ENCODE results near the gene GEMIN7. TPM values are rescaled to one million over a fixed set of nuclear protein-coding genes. Genes with fewer than 3 reads are reported as not detected.
"Not testable (repeated sequence)": the region's sequence is repeated elsewhere in the genome, so short reads cannot be mapped to it uniquely, and the experiment has no call there.

The GEMIN7 gene
- total RNA-seq, 1 donor from 2014 or later: 21.7 TPM

GRCh38 chr19:45102481-45102880, 23.4 kb downstream of the GEMIN7 start:
- no peak for DNase-seq (ENCODE audit: low spot score)
- Mint-ChIP-seq H3K4me1 (ENCODE audit: low read depth) (peaks cover 49% of the 10 kb centered on the region), H3K36me3 (ENCODE audit: low read depth) (no peaks in the 10 kb centered on the region), H3K9me3 (ENCODE audit: low read depth) (no peaks in the 10 kb centered on the region), H3K27me3 (ENCODE audit: low read depth) (no peaks in the 10 kb centered on the region), H3K27ac (ENCODE audit: unreplicated experiment) (no peak overlapping the region), H3K4me3 (ENCODE audit: unreplicated experiment) (no peak overlapping the region)
- TF ChIP-seq CTCF (IDR thresholded peaks at IDR 0.05): no peak

GRCh38 chr19:45103156-45103507, 24.1 kb downstream of the GEMIN7 start:
- Mint-ChIP-seq H3K27ac (ENCODE audit: unreplicated experiment) (peak overlapping the region; percentile 27), H3K4me3 (ENCODE audit: unreplicated experiment) (no peak overlapping the region), H3K4me1 (ENCODE audit: low read depth) (peaks cover 42% of the 10 kb centered on the region), H3K27me3 (ENCODE audit: low read depth) (no peaks in the 10 kb centered on the region), H3K9me3 (ENCODE audit: low read depth) (no peaks in the 10 kb centered on the region), H3K36me3 (ENCODE audit: low read depth) (no peaks in the 10 kb centered on the region)
- no peak for TF ChIP-seq CTCF (IDR thresholded peaks at IDR 0.05)
- no peak for DNase-seq (ENCODE audit: low spot score)

- H3K36me3 Mint-ChIP-seq (ENCODE audit: low read depth): no peaks in the 10 kb centered on the region
- H3K9me3 Mint-ChIP-seq (ENCODE audit: low read depth): no peaks in the 10 kb centered on the region
- no peak for DNase-seq (ENCODE audit: low spot score)
- no peak overlapping the region for H3K4me3 Mint-ChIP-seq (ENCODE audit: unreplicated experiment)
- no peak for TF ChIP-seq CTCF (IDR thresholded peaks at IDR 0.05)
- H3K4me1 Mint-ChIP-seq (ENCODE audit: low read depth): peaks cover 36% of the 10 kb centered on the region
- H3K27ac Mint-ChIP-seq (ENCODE audit: unreplicated experiment): peak overlapping the region; percentile 54
- no peaks in the 10 kb centered on the region for H3K27me3 Mint-ChIP-seq (ENCODE audit: low read depth)
Observed at GRCh38 chr19:45103508-45104319, 24.7 kb downstream of the GEMIN7 start.

GRCh38 chr19:45104658-45105349, 25.7 kb downstream of the GEMIN7 start:
- Mint-ChIP-seq H3K27me3 (ENCODE audit: low read depth) (no peaks in the 10 kb centered on the region), H3K27ac (ENCODE audit: unreplicated experiment) (no peak overlapping the region), H3K9me3 (ENCODE audit: low read depth) (no peaks in the 10 kb centered on the region), H3K4me3 (ENCODE audit: unreplicated experiment) (no peak overlapping the region), H3K36me3 (ENCODE audit: low read depth) (no peaks in the 10 kb centered on the region), H3K4me1 (ENCODE audit: low read depth) (peaks cover 27% of the 10 kb centered on the region)
- no peak for DNase-seq (ENCODE audit: low spot score)
- TF ChIP-seq CTCF (IDR thresholded peaks at IDR 0.05): no peak

- not testable (repeated sequence) for H3K27ac Mint-ChIP-seq (ENCODE audit: unreplicated experiment); DNase-seq (ENCODE audit: low spot score); H3K27me3 Mint-ChIP-seq (ENCODE audit: low read depth); H3K4me3 Mint-ChIP-seq (ENCODE audit: unreplicated experiment); H3K36me3 Mint-ChIP-seq (ENCODE audit: low read depth); H3K9me3 Mint-ChIP-seq (ENCODE audit: low read depth)
- peaks cover 17% of the 10 kb centered on the region for H3K4me1 Mint-ChIP-seq (ENCODE audit: low read depth)
Observed at GRCh38 chr19:45106363-45106762, 27.3 kb downstream of the GEMIN7 start.
